Activated naive CD4-positive, alpha-beta T cell treated with anti-CD3 and anti-CD28 coated beads, Interleukin-2, amount 50 U/mL, for 72 hours (primary cell): ENCODE measurements around the gene TSBP1. TPM values are rescaled to one million over a fixed set of nuclear protein-coding genes. Genes with fewer than 3 reads are reported as not detected.

Experiments used
- ATAC-seq, 2 donors: fragments of 150-1000 bp; cut with Tn5 transposase; 2 replicates each; pipeline ENCODE4 v1.10.0; 2021; ENCODE audit warnings: mild to moderate bottlenecking in 2 of 2, moderate library complexity in 2 of 2
- DNase-seq, 2 donors: peaks; one replicate each; pipeline ENCODE4 v3.0.0; 2021 to 2022; ENCODE audit warnings: low spot score in 2 of 2
- H3K27ac Mint-ChIP-seq, 2 donors: one replicate each; pipeline ENCODE4 v1.8.0; 2022; ENCODE audit warnings: mild to moderate bottlenecking in 2 of 2, mixed read lengths in 2 of 2
- H3K36me3 Mint-ChIP-seq, 2 donors: one replicate each; pipeline ENCODE4 v1.8.0; 2022; ENCODE audit warnings: mixed read lengths in 2 of 2
- H3K9me3 Mint-ChIP-seq, 2 donors: one replicate each; pipeline ENCODE4 v1.8.0; 2022; ENCODE audit warnings: mixed read lengths in 2 of 2
- total RNA-seq, 2 donors: library from RNA; stranded (reverse); gene quantifications; one replicate each; pipeline ENCODE4 v1.2.3, GENCODE V29; 2022

TSBP1 gene
- total RNA-seq, 2 donors from 2014 or later = not detected

GRCh38 chr6:32254761-32255198 lies 116.9 kb downstream of the TSBP1 start:
- Mint-ChIP-seq H3K36me3 (peaks cover 0 to 6% of the 10 kb centered on the region in 2 donors), H3K27ac (peak overlapping the region in 1 of 2 donors; percentile 75), H3K9me3 (peaks cover 0 to 6% of the 10 kb centered on the region in 2 donors)
- ATAC-seq (no peak), DNase-seq (no peak)

GRCh38 chr6:32252331-32253009 lies 119.2 kb downstream of the TSBP1 start:
- DNase-seq (no peak), ATAC-seq (peak; percentile 64 to 73)
- no peaks in the 10 kb centered on the region for H3K9me3 Mint-ChIP-seq
- H3K36me3 Mint-ChIP-seq = peaks cover 0 to 10% of the 10 kb centered on the region in 2 donors
- peak overlapping the region in 1 of 2 donors; percentile 6 for H3K27ac Mint-ChIP-seq

- ATAC-seq (no peak), DNase-seq (no peak)
- H3K9me3 Mint-ChIP-seq = no peaks in the 10 kb centered on the region
- H3K36me3 Mint-ChIP-seq = peaks cover 0 to 10% of the 10 kb centered on the region in 2 donors
- H3K27ac Mint-ChIP-seq = no peak overlapping the region
These were observed 122.4 kb downstream of the TSBP1 start for GRCh38 chr6:32249262-32249661.

GRCh38 chr6:32247401-32247800 lies 124.3 kb downstream of the TSBP1 start:
- Mint-ChIP-seq H3K9me3 (no peaks in the 10 kb centered on the region), H3K27ac (no peak overlapping the region), H3K36me3 (peaks cover 0 to 10% of the 10 kb centered on the region in 2 donors)
- DNase-seq (no peak), ATAC-seq (no peak)

- Mint-ChIP-seq H3K9me3 (peaks cover 0 to 3% of the 10 kb centered on the region in 2 donors), H3K36me3 (peaks cover 0 to 10% of the 10 kb centered on the region in 2 donors), H3K27ac (peak overlapping the region; percentile 30 to 84)
- DNase-seq = peak in 1 of 2 donors; percentile 67
- ATAC-seq = peak; percentile 61 to 68
These were observed 126.7 kb downstream of the TSBP1 start for GRCh38 chr6:32244946-32245398.

- H3K36me3 Mint-ChIP-seq = peaks cover 0 to 10% of the 10 kb centered on the region in 2 donors
- H3K9me3 Mint-ChIP-seq = peaks cover 0 to 3% of the 10 kb centered on the region in 2 donors
- DNase-seq (no peak), ATAC-seq (no peak)
- H3K27ac Mint-ChIP-seq = no peak overlapping the region
These were observed 127.4 kb downstream of the TSBP1 start for GRCh38 chr6:32244270-32244669.

Other genes with a start within 250 kb of the TSBP1 start
- 100 to 1,000 TPM in 1 of 2 donors, 10 to 100 TPM in 1; 87.5 to 101 TPM for gene ATF6B, start 243.7 kb downstream of the TSBP1 start, total RNA-seq
- 10 to 100 TPM in 1 of 2 donors, 1 to 10 TPM in 1; 9.3 to 15.8 TPM for gene FKBPL, start 241.6 kb downstream of the TSBP1 start, total RNA-seq
- gene PRRT1, start 220.0 kb downstream of the TSBP1 start, total RNA-seq = under 1 TPM; 0.77 to 0.84 TPM
- 10 to 100 TPM; 13.6 to 18.7 TPM for gene PPT2, start 217.8 kb downstream of the TSBP1 start, total RNA-seq
- gene EGFL8, start 207.3 kb downstream of the TSBP1 start, total RNA-seq = 10 to 100 TPM; 13.4 to 14.5 TPM
- gene AGPAT1, start 195.8 kb downstream of the TSBP1 start, total RNA-seq = 10 to 100 TPM; 33.2 to 35.0 TPM
- gene RNF5, start 193.5 kb downstream of the TSBP1 start, total RNA-seq = 10 to 100 TPM; 62.6 to 86.2 TPM
- 10 to 100 TPM; 21.6 to 26.3 TPM for gene AGER, start 187.7 kb downstream of the TSBP1 start, total RNA-seq
- 10 to 100 TPM; 65.4 to 88.7 TPM for gene PBX2, start 181.7 kb downstream of the TSBP1 start, total RNA-seq
- gene GPSM3, start 179.3 kb downstream of the TSBP1 start, total RNA-seq = 100 to 1,000 TPM in 1 of 2 donors, 10 to 100 TPM in 1; 84.9 to 151 TPM
- gene NOTCH4, start 147.8 kb downstream of the TSBP1 start, total RNA-seq = under 1 TPM; 0.64 to 0.70 TPM
- gene BTNL2, start 35.3 kb upstream of the TSBP1 start, total RNA-seq = not detected
- gene HLA-DRA, start 68.0 kb upstream of the TSBP1 start, total RNA-seq = 1 to 10 TPM; 1.9 to 2.2 TPM
- gene HLA-DRB5, start 158.4 kb upstream of the TSBP1 start, total RNA-seq = 1 to 10 TPM; 1.1 to 1.6 TPM
- 1 to 10 TPM; 4.4 to 9.5 TPM for gene HLA-DRB1, start 217.9 kb upstream of the TSBP1 start, total RNA-seq